H1 (cell line): Measurements from ENCODE around the gene RESP18. TPM values are rescaled to one million over a fixed set of nuclear protein-coding genes. Genes with fewer than 3 reads are reported as not detected.

Source experiments
- HDAC6 ChIP-seq: IDR thresholded peaks from one replicate; pipeline ENCODE4 v1.7.1; 2012; ENCODE audit warnings: low read depth, mild to moderate bottlenecking, inconsistent platforms, low read length, moderate library complexity
- KDM4A ChIP-seq: IDR thresholded peaks from one replicate; pipeline ENCODE4 v1.7.1; 2012; ENCODE audit warnings: low read depth, mild to moderate bottlenecking, moderate library complexity, low read length, inconsistent platforms; ENCODE audit not compliant: severe bottlenecking
- RXRA ChIP-seq: IDR thresholded peaks from 2 replicates; pipeline ENCODE4 v1.6.1; 2011; ENCODE audit warnings: low read depth, mild to moderate bottlenecking, low read length, moderate library complexity; ENCODE audit not compliant: insufficient read depth
- polyA plus RNA-seq, 7 experiments: library from polyadenylated mRNA; depleted of rRNA in 3 of 7; stranded (reverse) in 5 of 7; unstranded in 2 of 7; fragments of >200 nt in 5 of 7; fragments of 200-250 nt in 2 of 7; gene quantifications; 1 replicate in 5 of 7; 2 replicates in 1 of 7; 4 replicates in 1 of 7; pipeline versions ENCODE4 v1.2.1 to v1.2.3, GENCODE V29; 2011 to 2013; ENCODE audit warnings: missing spikeins in 2 of 7, mixed read lengths in 2 of 7
- total RNA-seq: library from RNA; stranded (reverse); fragmentation: NEBNext Ultra II Directional; extraction: Animal tissue kit (Norgen Biotek cat#: 25700); gene quantifications from 2 replicates; pipeline ENCODE4 v1.2.1, GENCODE V29; 2021
- TF ChIP-seq, protein P1 (sequence below): fragments of 300-600 bp; sonication (generic); IDR thresholded peaks from 2 replicates; pipeline ENCODE4 v1.7.1; 2012; ENCODE audit warnings: low read length, moderate library complexity, mild to moderate bottlenecking, inconsistent platforms; ENCODE audit not compliant: insufficient replicate concordance
- TF ChIP-seq, protein P2 (sequence below): IDR thresholded peaks from 2 replicates; pipeline ENCODE4 v1.6.1; 2012; ENCODE audit warnings: inconsistent platforms
- TF ChIP-seq, protein P3 (sequence below), 3 experiments: IDR thresholded peaks; 1 replicate in 2 of 3; 2 replicates in 1 of 3; pipeline versions ENCODE4 v1.5.1 to v1.6.1; 2011; ENCODE audit warnings: low read length in 3 of 3, mild to moderate bottlenecking in 3 of 3, inconsistent platforms in 2 of 3, low read depth in 1 of 3, moderate library complexity in 1 of 3; ENCODE audit not compliant: insufficient read depth in 1 of 3; ENCODE audit errors: control extremely low read depth in 1 of 3

The RESP18 gene
- total and polyA plus RNA-seq, 2 of the 8 experiments (the other 6 are each of a cell fraction or from before 2014, with no cell fraction given), result not detected

DNA sequence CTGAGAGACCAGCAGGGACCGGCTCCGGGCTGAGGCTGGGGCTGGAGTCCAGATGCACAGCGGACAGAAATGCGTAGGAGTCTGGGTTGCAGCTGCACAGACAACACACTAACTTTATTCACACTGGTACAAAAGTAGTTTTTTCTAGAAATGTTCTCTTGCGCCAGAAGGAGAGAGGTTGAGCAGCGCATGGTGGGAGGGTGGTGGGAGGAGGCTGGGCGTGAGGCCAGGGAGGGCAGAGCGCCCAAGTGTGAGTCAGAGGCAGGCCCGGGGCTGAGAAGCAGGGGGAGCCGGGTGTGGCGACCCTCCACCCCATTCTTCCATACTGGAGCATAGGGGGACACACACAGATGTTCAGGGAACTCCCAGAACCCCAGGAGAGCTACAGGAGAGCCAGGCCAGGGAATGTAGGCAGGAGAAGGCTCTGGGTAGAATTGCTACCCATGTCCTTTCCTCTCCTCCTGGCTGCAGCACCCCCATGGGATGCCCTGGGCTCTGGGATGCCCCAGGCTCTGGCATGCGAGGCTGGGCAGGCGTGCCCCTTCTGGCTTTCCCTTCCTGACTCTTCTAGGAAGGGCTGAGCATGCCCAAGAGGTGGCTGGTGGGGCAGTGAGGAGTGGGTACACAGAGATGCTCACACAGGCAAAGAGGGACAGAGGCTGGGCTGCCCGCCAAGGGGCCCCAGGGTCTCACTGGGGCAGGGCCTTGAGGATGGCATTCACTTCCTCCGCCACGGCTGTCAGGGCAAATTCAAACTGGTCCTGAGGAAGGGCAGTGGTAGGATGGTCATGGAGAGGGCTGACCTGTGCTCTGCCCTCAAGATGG, 42.8 kb downstream of the RESP18 start (continued):
- TF ChIP-seq, protein P1, sequence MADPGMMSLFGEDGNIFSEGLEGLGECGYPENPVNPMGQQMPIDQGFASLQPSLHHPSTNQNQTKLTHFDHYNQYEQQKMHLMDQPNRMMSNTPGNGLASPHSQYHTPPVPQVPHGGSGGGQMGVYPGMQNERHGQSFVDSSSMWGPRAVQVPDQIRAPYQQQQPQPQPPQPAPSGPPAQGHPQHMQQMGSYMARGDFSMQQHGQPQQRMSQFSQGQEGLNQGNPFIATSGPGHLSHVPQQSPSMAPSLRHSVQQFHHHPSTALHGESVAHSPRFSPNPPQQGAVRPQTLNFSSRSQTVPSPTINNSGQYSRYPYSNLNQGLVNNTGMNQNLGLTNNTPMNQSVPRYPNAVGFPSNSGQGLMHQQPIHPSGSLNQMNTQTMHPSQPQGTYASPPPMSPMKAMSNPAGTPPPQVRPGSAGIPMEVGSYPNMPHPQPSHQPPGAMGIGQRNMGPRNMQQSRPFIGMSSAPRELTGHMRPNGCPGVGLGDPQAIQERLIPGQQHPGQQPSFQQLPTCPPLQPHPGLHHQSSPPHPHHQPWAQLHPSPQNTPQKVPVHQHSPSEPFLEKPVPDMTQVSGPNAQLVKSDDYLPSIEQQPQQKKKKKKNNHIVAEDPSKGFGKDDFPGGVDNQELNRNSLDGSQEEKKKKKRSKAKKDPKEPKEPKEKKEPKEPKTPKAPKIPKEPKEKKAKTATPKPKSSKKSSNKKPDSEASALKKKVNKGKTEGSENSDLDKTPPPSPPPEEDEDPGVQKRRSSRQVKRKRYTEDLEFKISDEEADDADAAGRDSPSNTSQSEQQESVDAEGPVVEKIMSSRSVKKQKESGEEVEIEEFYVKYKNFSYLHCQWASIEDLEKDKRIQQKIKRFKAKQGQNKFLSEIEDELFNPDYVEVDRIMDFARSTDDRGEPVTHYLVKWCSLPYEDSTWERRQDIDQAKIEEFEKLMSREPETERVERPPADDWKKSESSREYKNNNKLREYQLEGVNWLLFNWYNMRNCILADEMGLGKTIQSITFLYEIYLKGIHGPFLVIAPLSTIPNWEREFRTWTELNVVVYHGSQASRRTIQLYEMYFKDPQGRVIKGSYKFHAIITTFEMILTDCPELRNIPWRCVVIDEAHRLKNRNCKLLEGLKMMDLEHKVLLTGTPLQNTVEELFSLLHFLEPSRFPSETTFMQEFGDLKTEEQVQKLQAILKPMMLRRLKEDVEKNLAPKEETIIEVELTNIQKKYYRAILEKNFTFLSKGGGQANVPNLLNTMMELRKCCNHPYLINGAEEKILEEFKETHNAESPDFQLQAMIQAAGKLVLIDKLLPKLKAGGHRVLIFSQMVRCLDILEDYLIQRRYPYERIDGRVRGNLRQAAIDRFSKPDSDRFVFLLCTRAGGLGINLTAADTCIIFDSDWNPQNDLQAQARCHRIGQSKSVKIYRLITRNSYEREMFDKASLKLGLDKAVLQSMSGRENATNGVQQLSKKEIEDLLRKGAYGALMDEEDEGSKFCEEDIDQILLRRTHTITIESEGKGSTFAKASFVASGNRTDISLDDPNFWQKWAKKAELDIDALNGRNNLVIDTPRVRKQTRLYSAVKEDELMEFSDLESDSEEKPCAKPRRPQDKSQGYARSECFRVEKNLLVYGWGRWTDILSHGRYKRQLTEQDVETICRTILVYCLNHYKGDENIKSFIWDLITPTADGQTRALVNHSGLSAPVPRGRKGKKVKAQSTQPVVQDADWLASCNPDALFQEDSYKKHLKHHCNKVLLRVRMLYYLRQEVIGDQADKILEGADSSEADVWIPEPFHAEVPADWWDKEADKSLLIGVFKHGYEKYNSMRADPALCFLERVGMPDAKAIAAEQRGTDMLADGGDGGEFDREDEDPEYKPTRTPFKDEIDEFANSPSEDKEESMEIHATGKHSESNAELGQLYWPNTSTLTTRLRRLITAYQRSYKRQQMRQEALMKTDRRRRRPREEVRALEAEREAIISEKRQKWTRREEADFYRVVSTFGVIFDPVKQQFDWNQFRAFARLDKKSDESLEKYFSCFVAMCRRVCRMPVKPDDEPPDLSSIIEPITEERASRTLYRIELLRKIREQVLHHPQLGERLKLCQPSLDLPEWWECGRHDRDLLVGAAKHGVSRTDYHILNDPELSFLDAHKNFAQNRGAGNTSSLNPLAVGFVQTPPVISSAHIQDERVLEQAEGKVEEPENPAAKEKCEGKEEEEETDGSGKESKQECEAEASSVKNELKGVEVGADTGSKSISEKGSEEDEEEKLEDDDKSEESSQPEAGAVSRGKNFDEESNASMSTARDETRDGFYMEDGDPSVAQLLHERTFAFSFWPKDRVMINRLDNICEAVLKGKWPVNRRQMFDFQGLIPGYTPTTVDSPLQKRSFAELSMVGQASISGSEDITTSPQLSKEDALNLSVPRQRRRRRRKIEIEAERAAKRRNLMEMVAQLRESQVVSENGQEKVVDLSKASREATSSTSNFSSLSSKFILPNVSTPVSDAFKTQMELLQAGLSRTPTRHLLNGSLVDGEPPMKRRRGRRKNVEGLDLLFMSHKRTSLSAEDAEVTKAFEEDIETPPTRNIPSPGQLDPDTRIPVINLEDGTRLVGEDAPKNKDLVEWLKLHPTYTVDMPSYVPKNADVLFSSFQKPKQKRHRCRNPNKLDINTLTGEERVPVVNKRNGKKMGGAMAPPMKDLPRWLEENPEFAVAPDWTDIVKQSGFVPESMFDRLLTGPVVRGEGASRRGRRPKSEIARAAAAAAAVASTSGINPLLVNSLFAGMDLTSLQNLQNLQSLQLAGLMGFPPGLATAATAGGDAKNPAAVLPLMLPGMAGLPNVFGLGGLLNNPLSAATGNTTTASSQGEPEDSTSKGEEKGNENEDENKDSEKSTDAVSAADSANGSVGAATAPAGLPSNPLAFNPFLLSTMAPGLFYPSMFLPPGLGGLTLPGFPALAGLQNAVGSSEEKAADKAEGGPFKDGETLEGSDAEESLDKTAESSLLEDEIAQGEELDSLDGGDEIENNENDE, result no peak
- TF ChIP-seq, protein P2, sequence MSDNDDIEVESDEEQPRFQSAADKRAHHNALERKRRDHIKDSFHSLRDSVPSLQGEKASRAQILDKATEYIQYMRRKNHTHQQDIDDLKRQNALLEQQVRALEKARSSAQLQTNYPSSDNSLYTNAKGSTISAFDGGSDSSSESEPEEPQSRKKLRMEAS, result no peak
- TF ChIP-seq RXRA (no peak), HDAC6 (no peak), KDM4A (no peak)
- TF ChIP-seq, protein P3, sequence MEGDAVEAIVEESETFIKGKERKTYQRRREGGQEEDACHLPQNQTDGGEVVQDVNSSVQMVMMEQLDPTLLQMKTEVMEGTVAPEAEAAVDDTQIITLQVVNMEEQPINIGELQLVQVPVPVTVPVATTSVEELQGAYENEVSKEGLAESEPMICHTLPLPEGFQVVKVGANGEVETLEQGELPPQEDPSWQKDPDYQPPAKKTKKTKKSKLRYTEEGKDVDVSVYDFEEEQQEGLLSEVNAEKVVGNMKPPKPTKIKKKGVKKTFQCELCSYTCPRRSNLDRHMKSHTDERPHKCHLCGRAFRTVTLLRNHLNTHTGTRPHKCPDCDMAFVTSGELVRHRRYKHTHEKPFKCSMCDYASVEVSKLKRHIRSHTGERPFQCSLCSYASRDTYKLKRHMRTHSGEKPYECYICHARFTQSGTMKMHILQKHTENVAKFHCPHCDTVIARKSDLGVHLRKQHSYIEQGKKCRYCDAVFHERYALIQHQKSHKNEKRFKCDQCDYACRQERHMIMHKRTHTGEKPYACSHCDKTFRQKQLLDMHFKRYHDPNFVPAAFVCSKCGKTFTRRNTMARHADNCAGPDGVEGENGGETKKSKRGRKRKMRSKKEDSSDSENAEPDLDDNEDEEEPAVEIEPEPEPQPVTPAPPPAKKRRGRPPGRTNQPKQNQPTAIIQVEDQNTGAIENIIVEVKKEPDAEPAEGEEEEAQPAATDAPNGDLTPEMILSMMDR (IDR thresholded peaks at IDR 0.05; ENCODE audit: control extremely low read depth in 1 of 3, insufficient read depth in 1 of 3, low read depth in 1 of 3, low read length in 3 of 3), result no peak
